ENCODE data around the gene DES. TPM values are rescaled to one million over a fixed set of nuclear protein-coding genes. Genes with fewer than 3 reads are reported as not detected.

DES gene
- total and polyA plus RNA-seq, 2 experiments from 2014 or later = 1.3 to 2.0 TPM

DNA sequence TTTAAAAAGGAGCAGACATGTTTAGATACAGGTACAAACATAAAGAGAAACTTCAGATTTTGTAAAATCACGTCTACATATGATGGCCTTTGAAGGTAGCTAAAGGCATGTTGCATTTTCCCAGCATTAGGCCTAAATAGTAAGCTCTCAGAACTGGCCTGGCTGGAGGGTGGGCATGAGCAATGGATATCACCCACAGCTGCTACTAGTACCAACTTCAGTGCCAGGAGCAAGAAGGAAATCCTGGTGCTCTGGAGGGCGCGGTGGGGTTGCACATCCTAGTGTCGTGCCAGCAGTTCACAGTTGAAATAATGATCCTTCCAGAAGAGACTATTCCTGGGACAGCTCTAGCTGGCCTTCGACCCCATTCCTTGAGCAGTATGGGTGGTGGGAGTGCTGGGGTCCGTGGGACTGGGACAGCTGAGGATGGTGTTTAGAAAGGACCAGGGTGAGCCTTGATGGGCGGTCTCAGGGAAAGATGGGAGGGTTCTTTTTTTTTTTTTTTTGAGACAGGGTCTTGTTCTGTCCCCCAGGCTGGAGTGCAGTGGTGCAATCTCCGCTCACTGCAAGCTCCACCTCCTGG lies 4.9 kb downstream of the DES start:
- no peaks in the 10 kb centered on the region for H3K36me3 Mint-ChIP-seq (ENCODE audit: low read depth)
- no peak overlapping the region for H3K4me3 ChIP-seq
- peaks cover 34% of the 10 kb centered on the region for H3K27me3 ChIP-seq (ENCODE audit: insufficient read depth)
- H4K20me1 ChIP-seq (replicated peaks; ENCODE audit: insufficient read depth) = no peaks in the 10 kb centered on the region
- no peak overlapping the region for H3K27ac Mint-ChIP-seq
- H3K79me2 ChIP-seq (replicated peaks; ENCODE audit: insufficient read depth) = no peaks in the 10 kb centered on the region
- no peak overlapping the region for H3K4me2 ChIP-seq
- DNase-seq (ENCODE audit: low spot score) (no peak), ATAC-seq (no peak)
- 0 out of 2 replicates have a peak, but pooled peaks cover 3% of the 10 kb centered on the region for H3K9me2 ChIP-seq (ENCODE audit: insufficient read depth)
- peaks cover 31% of the 10 kb centered on the region for H3K27me3 Mint-ChIP-seq (ENCODE audit: insufficient read depth, low read depth, poor library complexity)
- no peak overlapping the region for H2AFZ ChIP-seq
- peaks cover 4% of the 10 kb centered on the region; the same call in 1 of the 2 replicates for H3K4me1 ChIP-seq (ENCODE audit: insufficient read depth)
- peaks cover 5% of the 10 kb centered on the region; the same call in 2 of the 3 replicates for H3K4me1 Mint-ChIP-seq
- H3K9me3 Mint-ChIP-seq = no peaks in the 10 kb centered on the region
- H3K36me3 ChIP-seq (ENCODE audit: insufficient read depth) = no peaks in the 10 kb centered on the region
- H3K4me3 Mint-ChIP-seq = no peak overlapping the region
- H3K27ac ChIP-seq (ENCODE audit: low read depth) = no peak overlapping the region
- 0 out of 2 replicates have a peak, but pooled peaks cover 2% of the 10 kb centered on the region for H3F3A ChIP-seq (replicated peaks; ENCODE audit: low read depth)
- TF ChIP-seq, protein P1, sequence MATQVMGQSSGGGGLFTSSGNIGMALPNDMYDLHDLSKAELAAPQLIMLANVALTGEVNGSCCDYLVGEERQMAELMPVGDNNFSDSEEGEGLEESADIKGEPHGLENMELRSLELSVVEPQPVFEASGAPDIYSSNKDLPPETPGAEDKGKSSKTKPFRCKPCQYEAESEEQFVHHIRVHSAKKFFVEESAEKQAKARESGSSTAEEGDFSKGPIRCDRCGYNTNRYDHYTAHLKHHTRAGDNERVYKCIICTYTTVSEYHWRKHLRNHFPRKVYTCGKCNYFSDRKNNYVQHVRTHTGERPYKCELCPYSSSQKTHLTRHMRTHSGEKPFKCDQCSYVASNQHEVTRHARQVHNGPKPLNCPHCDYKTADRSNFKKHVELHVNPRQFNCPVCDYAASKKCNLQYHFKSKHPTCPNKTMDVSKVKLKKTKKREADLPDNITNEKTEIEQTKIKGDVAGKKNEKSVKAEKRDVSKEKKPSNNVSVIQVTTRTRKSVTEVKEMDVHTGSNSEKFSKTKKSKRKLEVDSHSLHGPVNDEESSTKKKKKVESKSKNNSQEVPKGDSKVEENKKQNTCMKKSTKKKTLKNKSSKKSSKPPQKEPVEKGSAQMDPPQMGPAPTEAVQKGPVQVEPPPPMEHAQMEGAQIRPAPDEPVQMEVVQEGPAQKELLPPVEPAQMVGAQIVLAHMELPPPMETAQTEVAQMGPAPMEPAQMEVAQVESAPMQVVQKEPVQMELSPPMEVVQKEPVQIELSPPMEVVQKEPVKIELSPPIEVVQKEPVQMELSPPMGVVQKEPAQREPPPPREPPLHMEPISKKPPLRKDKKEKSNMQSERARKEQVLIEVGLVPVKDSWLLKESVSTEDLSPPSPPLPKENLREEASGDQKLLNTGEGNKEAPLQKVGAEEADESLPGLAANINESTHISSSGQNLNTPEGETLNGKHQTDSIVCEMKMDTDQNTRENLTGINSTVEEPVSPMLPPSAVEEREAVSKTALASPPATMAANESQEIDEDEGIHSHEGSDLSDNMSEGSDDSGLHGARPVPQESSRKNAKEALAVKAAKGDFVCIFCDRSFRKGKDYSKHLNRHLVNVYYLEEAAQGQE (IDR thresholded peaks at IDR 0.05; ENCODE audit: unreplicated experiment) = no peak
- TF ChIP-seq STAT1 (IDR thresholded peaks at IDR 0.05; ENCODE audit: unreplicated experiment) = no peak
- no peak for TF ChIP-seq POLR2AphosphoS5 (IDR thresholded peaks at IDR 0.05; ENCODE audit: low read depth)
- TF ChIP-seq NANOG (IDR thresholded peaks at IDR 0.05; ENCODE audit: borderline replicate concordance) = no peak
- no peak for TF ChIP-seq EZH2 (IDR thresholded peaks at IDR 0.05; ENCODE audit: low read depth, unreplicated experiment)
- TF ChIP-seq, protein P2, sequence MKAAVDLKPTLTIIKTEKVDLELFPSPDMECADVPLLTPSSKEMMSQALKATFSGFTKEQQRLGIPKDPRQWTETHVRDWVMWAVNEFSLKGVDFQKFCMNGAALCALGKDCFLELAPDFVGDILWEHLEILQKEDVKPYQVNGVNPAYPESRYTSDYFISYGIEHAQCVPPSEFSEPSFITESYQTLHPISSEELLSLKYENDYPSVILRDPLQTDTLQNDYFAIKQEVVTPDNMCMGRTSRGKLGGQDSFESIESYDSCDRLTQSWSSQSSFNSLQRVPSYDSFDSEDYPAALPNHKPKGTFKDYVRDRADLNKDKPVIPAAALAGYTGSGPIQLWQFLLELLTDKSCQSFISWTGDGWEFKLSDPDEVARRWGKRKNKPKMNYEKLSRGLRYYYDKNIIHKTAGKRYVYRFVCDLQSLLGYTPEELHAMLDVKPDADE (IDR thresholded peaks at IDR 0.05) = no peak
- no peak for TF ChIP-seq CREB1 (CRISPR knock-in tag; IDR thresholded peaks at IDR 0.05; ENCODE audit: low read depth)
- TF ChIP-seq, protein P3, sequence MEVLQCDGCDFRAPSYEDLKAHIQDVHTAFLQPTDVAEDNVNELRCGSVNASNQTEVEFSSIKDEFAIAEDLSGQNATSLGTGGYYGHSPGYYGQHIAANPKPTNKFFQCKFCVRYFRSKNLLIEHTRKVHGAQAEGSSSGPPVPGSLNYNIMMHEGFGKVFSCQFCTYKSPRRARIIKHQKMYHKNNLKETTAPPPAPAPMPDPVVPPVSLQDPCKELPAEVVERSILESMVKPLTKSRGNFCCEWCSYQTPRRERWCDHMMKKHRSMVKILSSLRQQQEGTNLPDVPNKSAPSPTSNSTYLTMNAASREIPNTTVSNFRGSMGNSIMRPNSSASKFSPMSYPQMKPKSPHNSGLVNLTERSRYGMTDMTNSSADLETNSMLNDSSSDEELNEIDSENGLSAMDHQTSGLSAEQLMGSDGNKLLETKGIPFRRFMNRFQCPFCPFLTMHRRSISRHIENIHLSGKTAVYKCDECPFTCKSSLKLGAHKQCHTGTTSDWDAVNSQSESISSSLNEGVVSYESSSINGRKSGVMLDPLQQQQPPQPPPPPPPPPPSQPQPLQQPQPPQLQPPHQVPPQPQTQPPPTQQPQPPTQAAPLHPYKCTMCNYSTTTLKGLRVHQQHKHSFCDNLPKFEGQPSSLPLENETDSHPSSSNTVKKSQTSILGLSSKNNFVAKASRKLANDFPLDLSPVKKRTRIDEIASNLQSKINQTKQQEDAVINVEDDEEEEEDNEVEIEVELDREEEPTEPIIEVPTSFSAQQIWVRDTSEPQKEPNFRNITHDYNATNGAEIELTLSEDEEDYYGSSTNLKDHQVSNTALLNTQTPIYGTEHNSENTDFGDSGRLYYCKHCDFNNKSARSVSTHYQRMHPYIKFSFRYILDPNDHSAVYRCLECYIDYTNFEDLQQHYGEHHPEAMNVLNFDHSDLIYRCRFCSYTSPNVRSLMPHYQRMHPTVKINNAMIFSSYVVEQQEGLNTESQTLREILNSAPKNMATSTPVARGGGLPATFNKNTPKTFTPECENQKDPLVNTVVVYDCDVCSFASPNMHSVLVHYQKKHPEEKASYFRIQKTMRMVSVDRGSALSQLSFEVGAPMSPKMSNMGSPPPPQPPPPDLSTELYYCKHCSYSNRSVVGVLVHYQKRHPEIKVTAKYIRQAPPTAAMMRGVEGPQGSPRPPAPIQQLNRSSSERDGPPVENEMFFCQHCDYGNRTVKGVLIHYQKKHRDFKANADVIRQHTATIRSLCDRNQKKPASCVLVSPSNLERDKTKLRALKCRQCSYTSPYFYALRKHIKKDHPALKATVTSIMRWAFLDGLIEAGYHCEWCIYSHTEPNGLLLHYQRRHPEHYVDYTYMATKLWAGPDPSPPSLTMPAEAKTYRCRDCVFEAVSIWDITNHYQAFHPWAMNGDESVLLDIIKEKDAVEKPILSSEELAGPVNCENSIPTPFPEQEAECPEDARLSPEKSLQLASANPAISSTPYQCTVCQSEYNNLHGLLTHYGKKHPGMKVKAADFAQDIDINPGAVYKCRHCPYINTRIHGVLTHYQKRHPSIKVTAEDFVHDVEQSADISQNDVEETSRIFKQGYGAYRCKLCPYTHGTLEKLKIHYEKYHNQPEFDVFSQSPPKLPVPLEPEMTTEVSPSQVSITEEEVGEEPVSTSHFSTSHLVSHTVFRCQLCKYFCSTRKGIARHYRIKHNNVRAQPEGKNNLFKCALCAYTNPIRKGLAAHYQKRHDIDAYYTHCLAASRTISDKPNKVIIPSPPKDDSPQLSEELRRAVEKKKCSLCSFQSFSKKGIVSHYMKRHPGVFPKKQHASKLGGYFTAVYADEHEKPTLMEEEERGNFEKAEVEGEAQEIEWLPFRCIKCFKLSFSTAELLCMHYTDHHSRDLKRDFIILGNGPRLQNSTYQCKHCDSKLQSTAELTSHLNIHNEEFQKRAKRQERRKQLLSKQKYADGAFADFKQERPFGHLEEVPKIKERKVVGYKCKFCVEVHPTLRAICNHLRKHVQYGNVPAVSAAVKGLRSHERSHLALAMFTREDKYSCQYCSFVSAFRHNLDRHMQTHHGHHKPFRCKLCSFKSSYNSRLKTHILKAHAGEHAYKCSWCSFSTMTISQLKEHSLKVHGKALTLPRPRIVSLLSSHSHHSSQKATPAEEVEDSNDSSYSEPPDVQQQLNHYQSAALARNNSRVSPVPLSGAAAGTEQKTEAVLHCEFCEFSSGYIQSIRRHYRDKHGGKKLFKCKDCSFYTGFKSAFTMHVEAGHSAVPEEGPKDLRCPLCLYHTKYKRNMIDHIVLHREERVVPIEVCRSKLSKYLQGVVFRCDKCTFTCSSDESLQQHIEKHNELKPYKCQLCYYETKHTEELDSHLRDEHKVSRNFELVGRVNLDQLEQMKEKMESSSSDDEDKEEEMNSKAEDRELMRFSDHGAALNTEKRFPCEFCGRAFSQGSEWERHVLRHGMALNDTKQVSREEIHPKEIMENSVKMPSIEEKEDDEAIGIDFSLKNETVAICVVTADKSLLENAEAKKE (CRISPR knock-in tag; IDR thresholded peaks at IDR 0.05) = no peak
- TF ChIP-seq ZNF114 (CRISPR knock-in tag; IDR thresholded peaks at IDR 0.05) = no peak
- no peak for TF ChIP-seq JUNB (IDR thresholded peaks at IDR 0.05; ENCODE audit: unreplicated experiment)
- TF ChIP-seq, protein P4, sequence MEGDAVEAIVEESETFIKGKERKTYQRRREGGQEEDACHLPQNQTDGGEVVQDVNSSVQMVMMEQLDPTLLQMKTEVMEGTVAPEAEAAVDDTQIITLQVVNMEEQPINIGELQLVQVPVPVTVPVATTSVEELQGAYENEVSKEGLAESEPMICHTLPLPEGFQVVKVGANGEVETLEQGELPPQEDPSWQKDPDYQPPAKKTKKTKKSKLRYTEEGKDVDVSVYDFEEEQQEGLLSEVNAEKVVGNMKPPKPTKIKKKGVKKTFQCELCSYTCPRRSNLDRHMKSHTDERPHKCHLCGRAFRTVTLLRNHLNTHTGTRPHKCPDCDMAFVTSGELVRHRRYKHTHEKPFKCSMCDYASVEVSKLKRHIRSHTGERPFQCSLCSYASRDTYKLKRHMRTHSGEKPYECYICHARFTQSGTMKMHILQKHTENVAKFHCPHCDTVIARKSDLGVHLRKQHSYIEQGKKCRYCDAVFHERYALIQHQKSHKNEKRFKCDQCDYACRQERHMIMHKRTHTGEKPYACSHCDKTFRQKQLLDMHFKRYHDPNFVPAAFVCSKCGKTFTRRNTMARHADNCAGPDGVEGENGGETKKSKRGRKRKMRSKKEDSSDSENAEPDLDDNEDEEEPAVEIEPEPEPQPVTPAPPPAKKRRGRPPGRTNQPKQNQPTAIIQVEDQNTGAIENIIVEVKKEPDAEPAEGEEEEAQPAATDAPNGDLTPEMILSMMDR (conservative IDR thresholded peaks at IDR 0.05; ENCODE audit: low read depth in 2 of 2) = no peak
- no peak for TF ChIP-seq ZNF331 (CRISPR knock-in tag; IDR thresholded peaks at IDR 0.05; ENCODE audit: low read depth)
- TF ChIP-seq EZH2phosphoT487 (IDR thresholded peaks at IDR 0.05; ENCODE audit: unreplicated experiment) = no peak
